GM12892 (cell line): ENCODE results near the gene GGACT.

Experiments
- POLR2A ChIP-seq: IDR thresholded peaks from 2 replicates; pipeline ENCODE4 v1.6.1; 2011; ENCODE audit warnings: low read depth, low read length, control low read depth
- POLR2AphosphoS5 ChIP-seq: IDR thresholded peaks from 2 replicates; pipeline ENCODE4 v1.6.1; 2011; ENCODE audit warnings: low read depth, low read length, control low read depth
- TAF1 ChIP-seq: IDR thresholded peaks from 2 replicates; pipeline ENCODE4 v1.6.1; 2011; ENCODE audit warnings: low read depth, mild to moderate bottlenecking, control low read depth, low read length, borderline replicate concordance

GRCh38 chr13:100601716-100602115 is 13.1 kb upstream of the GGACT start:
- TF ChIP-seq POLR2A = no peak
- no peak for TF ChIP-seq POLR2AphosphoS5
- TF ChIP-seq TAF1 = no peak
